Measurements from ENCODE around the gene IFNA1.

Gene IFNA1

GRCh38 chr9:21450733-21451394, 10.6 kb downstream of the IFNA1 start:
- no peak for DNase-seq

GRCh38 chr9:21452681-21453080, 12.4 kb downstream of the IFNA1 start:
- no peak for DNase-seq

GRCh38 chr9:21454149-21454548, 13.9 kb downstream of the IFNA1 start:
- no peak for DNase-seq

DNA sequence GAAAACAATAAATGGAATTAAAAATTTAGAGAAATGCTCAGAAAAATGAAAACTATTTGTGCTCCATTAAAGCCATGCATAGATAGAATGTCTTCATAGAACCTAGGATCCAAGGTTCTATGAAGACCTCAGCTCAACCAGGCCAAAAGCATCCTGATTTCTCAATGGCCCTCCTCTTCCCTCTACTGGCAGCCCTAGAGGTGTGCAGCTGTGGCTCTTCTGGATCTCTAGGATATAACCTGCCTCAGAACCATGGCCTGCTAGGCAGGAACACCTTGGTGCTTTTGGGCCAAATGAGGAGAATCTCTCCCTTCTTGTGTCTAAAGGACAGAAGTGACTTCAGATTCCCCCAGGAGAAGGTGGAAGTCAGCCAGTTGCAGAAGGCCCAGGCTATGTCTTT, 15.1 kb downstream of the IFNA1 start:
- DNase-seq = peak in 1 of 2 experiments; percentile 11

DNA sequence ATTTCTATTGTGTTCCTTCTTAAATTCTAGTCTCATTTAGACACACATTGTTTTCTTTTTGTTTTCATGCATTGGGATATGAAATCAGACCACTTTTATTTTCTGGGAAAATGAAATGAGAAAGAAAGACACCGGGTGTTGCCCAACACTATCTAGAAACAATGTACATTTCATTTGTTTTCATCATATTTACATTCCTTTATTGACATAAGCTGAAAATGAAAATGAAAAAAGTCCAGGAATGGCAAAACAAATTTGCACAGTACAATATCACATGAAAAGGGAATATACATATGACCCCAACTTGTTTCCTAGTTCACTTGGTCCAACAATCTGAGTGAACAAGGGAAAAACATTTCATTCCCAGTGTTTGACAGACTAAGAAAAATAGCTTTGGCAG, 21.1 kb downstream of the IFNA1 start:
- no peak for DNase-seq

GRCh38 chr9:21465138-21465537, 24.9 kb downstream of the IFNA1 start:
- DNase-seq = no peak

- DNase-seq = no peak
These were observed 25.8 kb downstream of the IFNA1 start for GRCh38 chr9:21465859-21466518.

- no peak for DNase-seq
These were observed 29.9 kb downstream of the IFNA1 start for GRCh38 chr9:21470126-21470525.

GRCh38 chr9:21473236-21473635, 33.0 kb downstream of the IFNA1 start:
- no peak for DNase-seq

- DNase-seq = no peak
These were observed 37.2 kb downstream of the IFNA1 start for GRCh38 chr9:21477466-21477865.

GRCh38 chr9:21479152-21479702, 39.0 kb downstream of the IFNA1 start:
- DNase-seq = no peak

- DNase-seq = no peak
These were observed 41.3 kb downstream of the IFNA1 start for GRCh38 chr9:21481470-21482056.

GRCh38 chr9:21482213-21482612, 42.0 kb downstream of the IFNA1 start, which contains the start of gene IFNE:
Gene IFNE (minus strand): TSS chr9:21482313. CDS start chr9:21481694, 619 bp downstream.
- no peak for DNase-seq

Measured in stimulated activated CD4-positive, alpha-beta T cell treated with anti-CD3 and anti-CD28 coated beads, Interleukin-4, amount 100 ng/mL, for 4 hours (primary cell).